HG02759 (cell line): ENCODE measurements around the gene LIMCH1.
"Not testable (repeated sequence)": the region's sequence is repeated elsewhere in the genome, so short reads cannot be mapped to it uniquely, and the experiment has no call there.

Experiments used
- ATAC-seq: cut with Tn5 transposase; IDR thresholded peaks from one replicate; pipeline ENCODE4 v1.9.1; 2021; ENCODE audit warnings: mild to moderate bottlenecking, moderate library complexity; ENCODE audit not compliant: unreplicated experiment

LIMCH1 gene

DNA sequence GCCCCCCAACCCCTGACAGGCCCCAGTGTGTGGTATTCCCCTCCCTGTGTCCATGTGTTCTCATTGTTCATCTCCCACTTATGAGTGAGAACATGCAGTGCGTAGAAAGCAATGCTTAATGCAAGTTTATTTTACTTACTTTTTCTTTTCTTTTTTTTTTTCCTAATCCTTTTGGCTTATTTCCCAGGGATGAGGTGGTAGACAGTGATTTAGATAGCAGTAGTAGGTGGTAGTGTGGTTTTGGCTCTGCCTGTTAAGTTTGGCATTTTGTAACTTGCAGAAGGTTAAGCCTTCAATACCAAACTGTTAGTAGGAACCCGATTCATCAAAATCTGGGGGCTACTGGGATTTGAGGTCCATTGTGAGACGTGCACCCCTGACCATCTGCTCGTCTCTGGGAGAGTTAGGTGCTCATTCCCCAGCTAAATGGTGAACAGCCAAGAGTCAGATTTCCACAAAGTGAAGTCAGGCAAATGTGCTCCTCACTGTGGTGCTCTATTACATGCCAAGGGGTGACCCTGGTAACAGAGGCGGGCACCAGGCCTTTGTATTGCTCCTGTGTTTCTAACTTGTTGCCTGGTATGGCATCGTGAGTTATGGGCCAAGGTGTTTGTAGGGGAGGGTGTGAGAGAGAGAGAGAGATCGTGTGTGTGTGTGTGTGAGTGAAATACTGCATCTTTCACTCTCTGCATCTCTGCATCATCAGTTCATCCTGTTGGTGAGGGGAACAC is 140.3 kb downstream of the LIMCH1 start:
- no peak for ATAC-seq

DNA sequence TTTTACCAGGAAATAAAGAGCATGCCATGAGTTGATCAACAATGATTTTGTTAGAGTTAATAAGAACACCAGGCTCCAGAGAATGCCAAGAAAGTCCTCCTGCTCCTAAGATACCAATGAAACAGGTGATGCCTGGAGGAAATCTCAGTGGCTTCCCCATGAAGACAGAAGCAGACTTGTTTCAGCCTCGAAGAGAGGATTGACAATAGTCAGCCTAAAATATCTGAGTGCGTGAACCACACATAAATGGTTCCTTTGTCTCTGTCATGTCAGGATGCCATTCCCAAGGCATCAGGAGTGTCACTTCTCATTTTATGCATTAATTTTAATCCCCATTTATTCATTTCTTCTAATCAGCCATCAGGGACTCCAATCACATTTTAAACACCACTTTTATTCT is 141.0 kb downstream of the LIMCH1 start:
- ATAC-seq, result no peak

DNA sequence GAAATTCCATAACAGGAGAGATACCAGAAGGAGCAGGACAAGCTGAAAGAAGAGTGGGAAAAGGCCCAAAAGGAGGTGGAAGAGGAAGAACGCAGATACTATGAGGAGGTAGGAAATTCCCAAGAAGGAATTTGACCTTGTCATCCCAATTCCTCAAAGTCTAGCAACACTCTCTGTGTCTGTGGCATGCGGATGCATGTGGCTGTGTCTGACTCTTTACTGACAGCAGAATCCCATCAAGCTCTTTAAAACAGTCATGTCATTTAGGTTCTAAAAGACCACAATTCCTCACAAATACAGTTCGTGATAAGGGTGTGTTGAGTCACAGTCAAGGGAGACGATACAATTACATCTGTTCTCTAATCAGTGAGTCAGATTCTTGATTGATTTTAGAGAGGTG is 142.0 kb downstream of the LIMCH1 start:
- ATAC-seq, result no peak

DNA sequence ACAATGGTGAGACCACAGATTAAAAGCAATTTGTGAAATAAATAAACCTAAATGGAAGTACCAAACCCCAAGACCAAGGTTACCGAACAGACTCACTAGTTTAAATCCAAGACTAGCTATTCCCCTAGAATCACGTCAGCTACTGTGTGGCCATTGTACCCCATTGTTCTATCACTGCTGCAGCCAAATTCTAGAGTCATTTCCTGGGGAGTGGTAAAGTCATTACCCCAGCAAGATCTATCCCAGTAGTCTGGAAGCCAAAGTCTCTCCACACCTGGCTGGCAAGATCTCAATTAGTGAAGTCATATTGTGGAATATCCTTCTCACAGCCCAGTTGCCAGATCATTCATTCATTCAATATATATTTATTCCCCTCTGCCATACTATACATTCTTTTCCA is 143.1 kb downstream of the LIMCH1 start:
- no peak for ATAC-seq

DNA sequence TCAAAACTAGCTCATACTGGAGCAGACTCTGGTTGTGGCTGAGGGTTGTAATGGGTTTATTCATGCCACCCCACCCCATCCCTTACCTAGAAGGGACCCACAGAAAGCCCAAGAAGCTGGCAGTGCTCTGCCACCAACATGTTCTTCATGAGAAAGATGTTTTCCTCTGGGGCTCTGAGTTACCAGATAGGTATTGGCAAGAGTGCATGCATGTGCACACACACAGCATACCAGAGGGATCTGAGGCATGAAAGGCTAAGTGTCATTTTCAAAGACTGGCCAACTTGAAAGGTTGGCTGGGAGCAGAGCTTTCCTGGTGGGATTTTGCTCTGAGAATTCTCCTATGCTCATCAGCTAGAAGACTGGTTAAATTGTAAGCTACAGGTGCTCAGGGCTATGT is 145.4 kb downstream of the LIMCH1 start:
- ATAC-seq, result no peak

DNA sequence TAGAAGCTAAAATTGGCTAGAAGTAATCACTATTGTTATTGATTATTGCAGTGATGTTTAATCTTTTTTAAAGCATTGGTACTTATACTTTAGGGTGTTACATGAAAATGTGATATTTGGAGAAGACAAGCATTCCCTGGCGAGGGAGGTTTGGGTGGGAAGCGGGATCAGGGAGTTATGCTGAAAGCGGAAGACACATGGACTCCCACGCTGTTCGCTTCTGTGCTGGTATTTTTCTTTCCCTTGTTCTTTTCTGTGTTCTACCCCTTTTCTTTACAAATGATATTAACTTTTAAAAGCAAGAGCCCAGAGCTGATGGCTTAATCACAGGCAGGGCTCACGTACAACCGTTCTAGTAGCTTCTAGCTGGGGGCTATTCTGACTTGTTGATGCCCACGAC is 148.9 kb downstream of the LIMCH1 start:
- ATAC-seq, result no peak

DNA sequence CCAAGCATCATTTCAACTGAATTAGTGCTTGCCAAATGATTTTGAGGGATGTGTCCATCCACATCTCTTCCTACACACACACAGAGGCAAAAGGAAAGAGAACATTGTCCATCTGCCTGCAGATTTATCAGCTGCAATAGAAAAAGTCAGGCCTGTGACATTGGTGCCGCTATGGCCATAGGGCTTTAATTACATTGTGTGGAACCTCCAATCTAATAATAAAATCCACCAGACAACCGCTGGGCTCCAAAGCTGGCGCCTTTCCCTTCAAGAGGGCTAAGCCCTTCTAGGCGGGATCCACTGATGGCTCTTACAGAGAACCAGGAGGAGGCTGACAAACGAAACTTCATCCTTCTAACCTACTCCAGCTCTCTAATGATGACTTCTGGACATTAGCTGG is 150.0 kb downstream of the LIMCH1 start:
- no peak for ATAC-seq

DNA sequence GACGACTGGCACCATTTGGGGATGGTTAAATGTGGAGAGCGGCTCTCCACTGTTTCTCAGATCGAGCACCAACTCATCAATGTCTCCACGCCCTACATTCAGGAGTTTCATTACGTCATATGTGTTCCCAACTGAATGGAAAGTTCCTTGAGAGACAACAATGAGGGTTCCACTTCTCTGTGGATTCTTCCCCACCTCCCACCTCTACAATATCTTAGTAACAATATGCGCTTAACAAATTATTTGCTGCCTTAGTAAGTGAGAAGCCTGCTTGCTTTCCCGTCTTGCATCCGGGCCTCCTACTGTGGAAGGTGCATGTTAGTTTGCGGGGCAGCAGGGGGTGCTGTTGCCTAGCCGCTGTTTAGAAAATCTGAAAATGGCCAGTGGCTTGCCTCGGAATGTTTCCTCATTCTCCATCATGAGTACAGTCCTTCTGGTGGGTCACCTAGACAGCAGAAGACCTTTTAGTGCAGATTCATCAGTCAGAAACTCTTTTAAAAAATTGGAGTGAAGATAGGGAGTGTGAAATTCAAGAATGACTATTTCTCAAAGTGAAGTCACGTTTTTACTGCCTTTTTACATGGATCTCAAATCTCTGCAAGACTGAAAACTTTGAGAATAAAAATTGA is 154.9 kb downstream of the LIMCH1 start:
- ATAC-seq, result peak; percentile 89

DNA sequence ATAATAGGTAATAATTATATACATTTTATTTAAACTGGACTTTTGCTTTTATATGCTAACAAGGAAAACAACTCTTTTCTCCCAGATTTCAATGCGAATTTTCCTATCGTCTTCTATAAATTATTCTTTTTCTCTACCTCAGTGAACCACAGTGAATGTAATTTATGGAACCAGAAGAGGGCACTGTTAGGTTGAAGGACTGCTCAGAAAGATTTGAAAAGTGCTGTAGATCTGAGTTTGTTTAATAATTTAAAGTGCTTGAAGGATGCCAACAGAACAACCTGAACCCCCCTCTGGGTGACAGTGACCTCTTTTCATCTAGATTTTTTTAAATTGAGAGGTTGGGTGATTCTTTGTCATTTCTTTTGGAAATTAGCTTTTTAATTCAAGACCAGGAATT is 155.7 kb downstream of the LIMCH1 start:
- ATAC-seq, result no peak

DNA sequence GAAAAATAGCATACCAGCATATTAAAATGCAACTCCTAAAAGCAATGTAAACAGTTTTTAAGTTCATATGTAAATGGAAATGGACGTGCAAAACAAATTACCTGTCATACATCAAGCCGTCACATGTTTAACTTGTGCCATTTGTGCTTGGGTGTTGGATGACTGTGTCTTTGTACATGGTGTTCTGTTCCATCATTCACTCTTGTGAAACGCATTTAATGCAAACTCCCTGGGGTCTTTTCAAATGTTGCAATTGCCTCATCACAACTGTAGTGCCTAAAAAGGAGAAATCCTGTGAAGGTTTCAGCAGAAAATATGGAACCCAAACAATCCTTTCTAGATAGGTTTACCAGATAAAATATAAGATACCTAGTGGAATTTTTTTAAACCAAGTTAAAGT is 158.2 kb downstream of the LIMCH1 start:
- no peak for ATAC-seq

DNA sequence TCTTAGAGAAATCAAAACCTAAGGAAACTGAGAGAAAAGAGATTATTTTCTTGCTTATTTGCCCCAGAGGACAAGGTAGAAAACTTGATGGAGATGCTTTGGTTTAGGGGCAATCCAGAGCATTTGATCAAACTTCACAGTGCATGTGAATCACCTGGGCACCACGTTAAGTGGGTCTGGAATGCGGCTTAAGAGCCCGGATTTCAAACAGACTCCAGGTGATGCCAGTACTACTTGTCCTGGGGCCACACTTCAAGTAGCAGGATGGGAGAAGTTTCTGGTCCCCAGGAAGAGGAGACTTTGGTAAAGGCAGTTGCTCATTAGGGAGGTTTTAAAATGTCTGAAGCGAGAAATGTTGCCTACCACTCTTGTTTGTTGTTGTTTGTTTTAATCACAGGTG is 158.8 kb downstream of the LIMCH1 start:
- ATAC-seq, result no peak

DNA sequence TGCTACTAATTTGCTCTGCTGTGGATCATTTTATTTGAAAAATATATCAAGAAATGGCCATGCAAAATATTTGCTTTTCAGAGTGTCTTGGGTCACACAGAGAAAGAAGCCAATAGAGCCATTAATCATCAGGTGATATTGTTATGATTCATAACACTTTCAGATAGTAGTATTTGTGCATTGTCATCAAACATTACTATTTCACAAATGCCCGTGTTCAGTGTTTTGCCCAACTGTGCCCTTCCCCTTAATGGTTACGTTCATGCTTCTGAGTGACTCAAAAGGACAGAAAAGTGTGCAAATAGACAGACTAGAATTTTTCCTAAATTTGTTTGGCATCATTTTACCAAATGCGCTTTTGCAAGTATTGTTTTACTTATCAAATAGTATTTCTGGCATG is 164.0 kb downstream of the LIMCH1 start:
- no peak for ATAC-seq

DNA sequence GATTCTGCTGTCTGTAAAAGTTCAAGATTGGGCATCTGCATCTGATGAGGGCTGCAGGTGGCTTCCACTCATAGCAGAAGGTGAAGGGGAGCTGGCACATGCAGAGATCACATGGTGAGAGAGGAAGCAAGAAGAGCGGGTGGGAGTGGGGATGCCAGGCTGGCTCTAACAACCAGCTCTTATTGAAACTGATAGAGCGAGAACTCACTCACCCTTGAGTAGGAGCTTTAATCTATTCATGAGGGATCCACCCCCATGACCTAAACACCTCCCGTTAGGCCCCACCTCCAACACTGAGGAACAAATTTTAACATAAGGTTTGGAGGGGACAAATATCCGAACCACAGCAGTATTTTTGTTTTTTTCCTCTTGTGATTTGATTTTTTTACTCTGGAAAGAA is 164.8 kb downstream of the LIMCH1 start:
- no peak for ATAC-seq

DNA sequence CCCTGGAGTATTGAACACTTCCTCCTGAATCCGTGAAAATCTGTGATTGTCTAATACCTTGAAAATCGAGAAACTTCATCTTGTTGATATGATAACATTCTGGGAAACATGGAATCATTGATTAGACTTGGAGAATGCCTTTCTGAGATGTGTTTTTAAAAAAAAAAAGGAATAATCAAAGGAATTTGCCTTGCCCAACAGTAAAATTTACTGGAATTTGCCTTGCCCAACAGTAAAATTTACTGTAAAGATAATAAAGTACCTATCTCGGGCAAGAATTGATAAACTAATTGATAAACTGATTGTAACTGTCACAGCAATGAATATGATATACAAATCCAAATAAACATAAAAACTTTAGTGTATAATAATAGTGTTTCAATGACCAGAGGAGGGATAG is 165.8 kb downstream of the LIMCH1 start:
- no peak for ATAC-seq

DNA sequence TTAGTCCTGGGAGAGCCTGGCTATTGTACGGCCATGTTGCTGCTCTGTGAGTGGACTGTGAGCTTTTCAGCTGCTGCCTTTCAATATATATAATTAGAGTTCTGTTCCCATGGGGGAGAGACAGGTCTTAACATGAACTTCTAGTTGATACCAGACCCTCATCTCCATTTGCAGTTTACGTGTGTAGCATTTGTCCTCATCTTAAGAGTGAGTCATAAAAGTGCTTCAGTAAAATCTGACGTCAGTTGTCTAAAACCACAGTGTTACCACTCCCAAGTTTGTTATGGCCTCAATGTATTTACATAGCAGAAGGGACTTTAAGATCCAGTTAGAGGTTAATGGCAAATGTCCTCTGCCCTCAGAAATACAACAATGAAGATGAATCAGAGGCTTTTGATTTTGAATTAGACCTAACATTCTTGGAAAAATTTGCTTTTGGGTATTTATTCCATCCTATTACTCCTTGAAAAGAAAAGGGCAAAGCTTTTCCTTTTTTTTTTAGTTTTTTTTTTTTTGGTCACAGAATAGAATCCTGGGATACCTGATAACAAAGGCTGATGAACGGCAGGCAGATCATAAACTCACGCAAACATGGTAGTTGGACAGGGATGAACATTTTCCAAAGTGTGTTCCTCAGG is 172.0 kb downstream of the LIMCH1 start:
- ATAC-seq, result no peak

DNA sequence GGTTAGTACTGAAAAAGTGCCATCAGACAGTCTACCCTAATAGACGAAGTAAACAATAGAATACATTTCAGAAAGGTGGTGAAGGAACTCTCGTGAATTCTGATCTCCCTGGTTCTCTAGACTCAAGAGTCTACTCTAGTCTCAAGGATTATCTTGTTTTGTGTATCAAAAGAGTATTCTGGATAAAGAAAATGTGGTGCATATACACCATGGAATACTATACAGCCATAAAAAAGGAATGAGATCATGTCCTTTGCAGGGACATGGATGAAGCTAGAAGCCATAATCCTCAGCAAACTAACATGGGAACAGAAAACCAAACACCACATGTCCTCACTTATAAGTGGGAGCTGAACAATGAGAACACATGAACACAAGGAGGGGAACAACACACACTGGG is 173.7 kb downstream of the LIMCH1 start:
- ATAC-seq, result not testable (repeated sequence)

DNA sequence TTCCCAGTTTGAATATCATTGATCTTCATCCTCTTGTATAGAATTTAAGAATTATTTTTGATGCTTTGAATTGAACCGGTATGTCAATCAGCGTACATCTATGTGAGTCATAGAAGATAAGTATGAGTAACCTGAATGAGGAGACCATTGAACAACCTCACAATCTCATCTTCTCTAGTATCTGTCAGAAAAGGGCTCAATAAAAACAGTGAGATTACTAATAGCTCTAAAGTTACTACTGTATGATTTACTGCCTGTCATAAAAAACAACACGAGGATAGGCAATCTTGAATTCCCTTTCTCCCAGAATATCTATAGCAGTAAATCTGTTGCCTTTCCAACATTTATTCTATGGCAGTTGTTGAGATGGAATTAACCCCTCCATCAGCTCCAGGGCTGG is 174.5 kb downstream of the LIMCH1 start:
- no peak for ATAC-seq

DNA sequence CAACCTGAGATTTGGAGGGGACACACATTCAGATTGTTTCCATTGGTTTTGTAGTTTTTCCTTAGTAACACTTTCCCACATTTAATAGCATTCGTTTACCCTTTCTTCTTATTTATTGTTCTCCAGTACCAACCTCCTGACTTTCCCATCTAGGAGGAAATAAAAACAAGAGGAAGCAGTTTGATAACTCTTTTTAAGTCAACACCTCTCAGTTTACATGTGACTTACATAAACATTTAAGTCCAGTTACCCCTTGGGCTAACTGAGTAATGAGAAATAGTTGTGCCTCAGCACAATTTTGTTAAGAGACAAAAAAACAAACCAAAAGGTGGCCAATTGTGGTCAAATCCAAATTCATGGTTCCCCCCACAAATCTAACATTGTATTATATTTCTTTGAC is 175.8 kb downstream of the LIMCH1 start:
- no peak for ATAC-seq

DNA sequence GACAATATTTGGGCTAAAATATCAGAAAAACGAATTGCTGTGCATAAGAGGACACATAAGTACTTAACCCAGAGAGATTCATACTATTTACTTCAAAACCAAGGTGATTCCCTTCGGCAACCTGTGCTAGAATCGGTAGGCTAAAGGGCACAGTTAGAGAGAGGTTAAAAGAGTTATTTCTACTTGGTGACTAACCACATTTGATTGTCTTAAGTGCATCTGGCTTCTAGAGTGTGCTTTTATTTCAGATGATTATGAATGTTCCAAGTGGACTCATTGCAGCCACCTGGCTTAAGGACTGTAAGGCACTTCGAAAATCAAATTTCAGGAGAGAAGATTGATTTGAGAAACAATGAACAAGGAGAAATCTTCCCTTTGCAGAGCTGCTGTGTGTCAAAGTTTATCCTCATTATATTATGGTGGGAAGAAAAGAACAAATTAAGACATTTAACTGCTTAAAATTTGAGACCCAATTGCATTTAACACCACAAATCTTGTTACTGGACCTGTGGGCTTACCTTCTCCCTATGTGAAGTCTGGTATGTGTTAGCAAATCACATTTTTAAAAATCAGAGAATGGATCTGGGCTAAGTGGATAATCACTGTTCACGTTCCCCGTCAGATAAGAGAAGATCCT is 176.5 kb downstream of the LIMCH1 start:
- no peak for ATAC-seq

DNA sequence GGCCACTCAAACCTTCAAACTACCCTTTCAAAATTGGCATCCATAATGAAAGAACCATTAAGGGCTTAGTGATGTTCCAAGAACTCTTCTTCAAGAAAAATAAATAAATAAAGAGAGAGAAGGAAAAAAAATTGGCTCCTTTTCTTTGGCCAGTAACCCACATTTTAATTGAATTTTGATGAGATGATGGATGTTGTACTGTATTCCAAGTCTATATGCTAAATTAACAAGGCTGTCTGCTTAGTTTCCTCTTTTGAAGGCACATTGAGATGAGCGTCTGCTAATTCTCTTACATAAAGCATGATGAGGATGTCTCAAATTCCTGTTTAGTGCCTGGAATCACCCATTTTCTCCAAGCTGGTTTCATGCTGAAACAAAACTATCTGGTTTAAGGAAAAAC is 177.2 kb downstream of the LIMCH1 start:
- no peak for ATAC-seq

DNA sequence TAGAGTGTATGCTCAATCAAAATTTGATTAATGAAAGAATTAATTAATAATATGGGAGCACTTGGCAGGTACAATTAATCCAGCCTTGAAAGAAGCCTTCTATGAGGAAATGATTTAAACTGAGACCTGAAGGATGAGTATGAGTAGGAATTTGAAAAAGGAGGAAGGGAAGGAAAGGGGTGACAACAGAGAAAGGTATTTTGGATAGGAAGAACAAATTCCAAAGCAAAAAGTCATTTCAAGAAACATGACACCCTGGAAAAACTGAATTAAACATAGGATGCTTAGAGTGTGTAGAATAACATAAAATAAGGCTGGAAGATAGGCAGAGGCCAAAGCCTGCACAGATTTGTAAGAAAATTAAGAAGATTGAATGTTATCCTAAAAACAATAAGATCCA is 180.9 kb downstream of the LIMCH1 start:
- no peak for ATAC-seq

DNA sequence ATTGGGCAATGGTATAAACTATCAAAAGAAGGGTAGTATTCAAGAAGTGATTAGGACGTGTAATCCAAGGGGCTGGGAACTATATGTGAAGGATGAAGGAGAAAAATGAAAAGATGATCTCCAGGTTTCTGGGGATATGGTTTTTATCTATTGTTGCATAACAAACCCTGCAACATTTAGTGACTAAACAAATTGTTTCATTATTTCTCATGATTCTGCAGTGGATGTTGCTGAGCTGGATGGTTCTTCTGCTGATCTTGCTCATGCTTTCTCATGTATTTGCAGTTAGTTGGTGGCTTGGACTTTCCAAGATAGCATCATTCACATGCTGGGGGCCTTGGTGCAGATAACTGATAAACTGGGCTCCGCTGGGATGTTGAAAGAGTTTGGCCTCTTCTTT is 181.5 kb downstream of the LIMCH1 start:
- ATAC-seq, result no peak
